GM13976 (cell line): Measurements from ENCODE around the gene P4HB.

Source experiments
- DNase-seq: peaks from one replicate; pipeline ENCODE4 v3.0.0; 2012; ENCODE audit warnings: low spot score
- in situ Hi-C: fragments of 300-500 bp; cut with MboI; formaldehyde crosslinking; loops from one replicate; pipeline ENCODE4 v1.12.0; 2022; ENCODE audit warnings: low sequenced_read_pairs, mixed read lengths, inconsistent platforms; ENCODE audit not compliant: unreplicated experiment
- TF ChIP-seq, protein P1 (sequence below): IDR thresholded peaks from 2 replicates; pipeline ENCODE4 v1.5.1; 2012; ENCODE audit warnings: borderline replicate concordance, mild to moderate bottlenecking; ENCODE audit not compliant: insufficient read depth; ENCODE audit errors: extremely low read depth, missing control alignments, control extremely low read depth

Gene P4HB

DNA sequence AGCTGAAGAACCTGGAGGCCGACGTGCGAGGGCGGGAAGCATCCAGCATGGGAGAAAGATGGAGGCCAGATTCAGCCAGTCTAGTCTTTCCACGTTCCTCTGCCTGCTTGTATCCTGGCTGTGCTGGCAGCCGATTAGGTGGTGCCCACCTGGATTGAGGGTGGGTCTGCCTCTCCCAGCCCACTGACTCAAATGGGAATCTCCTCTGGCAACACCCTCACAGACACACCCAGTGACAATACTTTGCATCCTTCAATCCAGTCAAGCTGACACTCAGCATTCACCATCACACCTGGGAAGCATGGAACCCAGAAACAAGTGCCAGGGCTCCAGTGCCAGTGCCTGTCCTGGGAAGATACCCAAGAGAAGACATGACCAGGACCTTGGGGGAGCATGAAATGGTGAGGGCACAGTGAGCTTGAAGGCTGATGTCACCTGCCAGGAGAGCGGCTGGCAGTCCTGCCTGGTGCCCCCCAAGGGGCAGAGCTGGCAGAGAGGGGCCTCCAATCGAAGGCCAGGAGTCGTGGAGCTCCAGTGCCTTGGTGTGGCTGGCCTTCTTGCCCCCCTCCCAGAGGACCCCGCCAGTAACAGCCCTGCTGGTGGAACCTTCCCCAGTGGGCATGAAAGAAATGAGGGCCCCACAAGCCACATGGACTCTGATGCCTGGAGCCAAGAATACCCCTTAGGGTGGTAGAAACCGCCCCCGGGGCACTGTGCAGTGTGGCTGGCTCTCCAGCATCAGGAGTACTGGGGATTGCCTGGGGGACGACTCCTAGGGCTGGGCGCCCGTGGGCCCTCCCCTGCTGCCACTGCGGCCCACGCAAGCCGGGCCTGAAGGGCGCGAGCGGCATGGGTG lies 41.1 kb upstream of the P4HB start:
- TF ChIP-seq, protein P1, sequence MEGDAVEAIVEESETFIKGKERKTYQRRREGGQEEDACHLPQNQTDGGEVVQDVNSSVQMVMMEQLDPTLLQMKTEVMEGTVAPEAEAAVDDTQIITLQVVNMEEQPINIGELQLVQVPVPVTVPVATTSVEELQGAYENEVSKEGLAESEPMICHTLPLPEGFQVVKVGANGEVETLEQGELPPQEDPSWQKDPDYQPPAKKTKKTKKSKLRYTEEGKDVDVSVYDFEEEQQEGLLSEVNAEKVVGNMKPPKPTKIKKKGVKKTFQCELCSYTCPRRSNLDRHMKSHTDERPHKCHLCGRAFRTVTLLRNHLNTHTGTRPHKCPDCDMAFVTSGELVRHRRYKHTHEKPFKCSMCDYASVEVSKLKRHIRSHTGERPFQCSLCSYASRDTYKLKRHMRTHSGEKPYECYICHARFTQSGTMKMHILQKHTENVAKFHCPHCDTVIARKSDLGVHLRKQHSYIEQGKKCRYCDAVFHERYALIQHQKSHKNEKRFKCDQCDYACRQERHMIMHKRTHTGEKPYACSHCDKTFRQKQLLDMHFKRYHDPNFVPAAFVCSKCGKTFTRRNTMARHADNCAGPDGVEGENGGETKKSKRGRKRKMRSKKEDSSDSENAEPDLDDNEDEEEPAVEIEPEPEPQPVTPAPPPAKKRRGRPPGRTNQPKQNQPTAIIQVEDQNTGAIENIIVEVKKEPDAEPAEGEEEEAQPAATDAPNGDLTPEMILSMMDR = no peak
- DNase-seq = no peak
- in situ Hi-C loops = no loop called here

DNA sequence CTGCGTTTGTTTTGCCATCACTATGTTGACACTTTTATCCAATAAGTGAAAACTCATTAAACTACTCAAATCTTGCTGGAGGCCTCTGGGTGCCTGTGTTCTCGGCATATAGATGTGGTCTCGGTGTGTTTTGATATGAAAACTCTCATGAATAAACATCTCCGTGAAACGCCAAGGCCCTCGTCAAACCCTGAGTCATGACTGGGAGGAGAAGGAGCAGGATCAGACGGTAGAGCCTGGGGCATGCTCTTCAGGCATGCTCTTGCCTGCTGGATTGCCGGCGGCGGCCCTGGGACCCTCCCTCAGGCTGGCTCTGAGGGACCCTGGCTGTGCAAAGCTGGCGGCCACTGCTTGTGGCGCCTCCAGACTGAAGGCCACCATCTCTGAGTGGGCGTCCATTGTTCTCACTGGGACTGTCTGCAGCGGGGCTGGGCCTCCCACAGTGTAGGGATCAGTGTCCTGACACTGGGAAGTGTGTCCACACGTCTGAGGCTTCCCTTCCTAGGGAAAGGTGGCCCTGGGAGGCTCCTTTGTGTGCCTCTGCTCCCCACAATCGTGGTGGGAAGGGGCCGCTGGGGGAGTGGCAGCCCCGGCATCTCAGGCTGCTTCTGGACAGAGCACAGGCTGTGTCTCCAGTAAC lies 40.0 kb upstream of the P4HB start:
- TF ChIP-seq, protein P1 = no peak
- no peak for DNase-seq
- in situ Hi-C loops = no loop called here

DNA sequence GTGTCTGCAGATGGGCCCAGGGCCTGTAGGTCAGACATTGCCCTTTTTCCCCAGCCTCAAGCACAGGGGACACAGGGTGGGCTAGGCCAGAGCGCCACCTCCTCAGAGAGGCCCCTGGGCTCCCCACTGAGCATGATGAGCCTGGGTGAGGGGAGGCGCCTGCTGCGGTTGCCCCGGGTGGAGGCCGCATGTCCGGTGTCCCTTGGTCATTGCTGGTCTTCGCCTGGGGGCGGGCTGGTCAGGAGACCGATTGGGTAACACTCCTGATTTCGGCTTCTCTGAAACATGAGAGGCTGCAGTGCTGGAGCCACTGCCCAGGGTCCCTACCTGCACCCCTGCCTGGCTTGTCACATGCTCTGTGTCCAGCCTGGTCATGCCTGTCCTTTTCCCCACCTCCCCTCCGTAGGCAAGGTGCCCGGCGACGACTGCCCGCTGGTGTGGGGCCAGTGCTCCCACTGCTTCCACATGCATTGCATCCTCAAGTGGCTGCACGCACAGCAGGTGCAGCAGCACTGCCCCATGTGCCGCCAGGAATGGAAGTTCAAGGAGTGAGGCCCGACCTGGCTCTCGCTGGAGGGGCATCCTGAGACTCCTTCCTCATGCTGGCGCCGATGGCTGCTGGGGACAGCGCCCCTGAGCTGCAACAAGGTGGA lies 39.3 kb upstream of the P4HB start:
- in situ Hi-C loops = no loop called here

DNA sequence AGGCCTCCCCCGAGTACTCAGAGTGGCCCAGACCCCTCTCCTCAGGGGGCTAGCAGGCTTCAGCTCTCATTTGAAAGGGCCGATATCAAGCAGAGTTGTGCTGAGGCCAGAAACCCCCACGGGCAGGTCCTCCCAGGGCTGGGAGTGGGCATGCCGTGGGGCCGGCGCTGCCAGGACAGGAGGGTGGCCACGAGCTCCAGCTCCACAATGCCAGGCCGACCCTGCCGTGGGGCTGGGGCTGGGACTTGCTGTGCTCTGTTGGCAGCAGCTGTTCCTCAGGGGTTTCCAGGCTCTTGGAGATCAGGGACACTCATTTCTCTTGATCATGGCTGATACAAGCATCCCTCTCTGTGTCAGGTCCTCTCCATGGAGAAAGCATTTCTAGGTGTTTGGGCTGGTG lies 38.5 kb upstream of the P4HB start:
- no peak for DNase-seq
- TF ChIP-seq, protein P1 = no peak
- in situ Hi-C loops = no loop called here

More for the DNA sequence above, 39.3 kb upstream of the P4HB start:
- TF ChIP-seq, protein P1 = no peak
- no peak for DNase-seq

DNA sequence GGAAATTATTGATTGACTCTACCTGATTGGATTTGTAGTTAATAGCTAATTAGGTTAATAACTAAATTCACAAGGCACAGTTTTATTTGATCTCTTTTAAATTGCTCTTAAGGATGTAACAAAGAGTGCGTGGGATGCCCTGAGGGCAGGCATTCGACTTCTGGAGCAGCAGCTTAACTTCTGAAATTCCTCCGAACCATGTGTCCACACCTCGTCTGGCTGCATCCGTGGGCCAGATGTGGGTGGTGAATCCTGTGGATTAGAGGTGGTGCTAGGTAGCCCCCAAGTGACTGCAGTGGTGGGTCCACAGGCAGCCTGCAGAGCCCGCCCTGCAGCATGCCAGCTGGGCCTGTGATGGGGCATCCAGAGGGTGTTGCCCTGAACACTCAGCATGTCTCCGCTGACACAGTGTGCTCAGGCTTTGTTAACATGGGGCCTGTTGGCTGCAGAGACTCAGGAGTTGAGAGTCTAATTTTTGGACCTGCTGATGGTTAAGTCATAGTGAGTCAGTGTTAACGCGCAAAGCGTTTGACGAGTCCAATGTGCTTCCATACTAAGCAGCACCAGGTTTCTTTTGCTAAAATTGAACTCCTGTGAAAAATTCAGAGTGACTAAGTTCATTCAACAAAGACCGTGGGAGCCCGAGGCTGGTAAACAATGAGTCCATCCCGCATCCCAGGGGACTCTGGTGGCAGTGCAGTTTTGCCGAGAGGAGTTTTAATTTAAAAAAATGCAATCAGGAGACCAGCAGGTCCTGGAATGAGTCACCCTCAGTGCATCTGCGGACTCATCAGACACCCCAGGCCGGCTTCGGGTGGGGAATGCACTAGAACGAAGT lies 37.9 kb upstream of the P4HB start:
- DNase-seq = no peak
- TF ChIP-seq, protein P1 = no peak
- in situ Hi-C loops = no loop called here

DNA sequence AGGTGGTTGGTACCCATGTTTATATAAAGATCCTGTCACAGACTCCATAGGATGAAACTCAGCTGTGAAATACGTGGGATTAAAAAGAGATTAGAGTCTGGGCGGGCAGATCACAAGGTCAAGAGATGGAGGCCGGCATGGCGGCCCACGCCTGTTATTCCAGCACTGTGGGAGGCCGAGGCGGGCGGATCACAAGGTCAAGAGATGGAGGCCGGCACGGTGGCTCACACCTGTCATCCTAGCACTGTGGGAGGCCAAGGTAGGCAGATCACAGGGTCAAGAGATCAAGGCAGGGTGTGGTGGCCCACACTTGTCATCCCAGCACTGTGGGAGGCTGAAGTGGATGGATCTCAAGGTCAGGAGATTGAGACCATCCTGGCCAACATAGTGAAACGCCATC lies 35.1 kb upstream of the P4HB start:
- no peak for DNase-seq
- TF ChIP-seq, protein P1 = no peak
- in situ Hi-C loops = no loop called here
